ENCODE results near the gene TMEM40.

The TMEM40 gene

DNA sequence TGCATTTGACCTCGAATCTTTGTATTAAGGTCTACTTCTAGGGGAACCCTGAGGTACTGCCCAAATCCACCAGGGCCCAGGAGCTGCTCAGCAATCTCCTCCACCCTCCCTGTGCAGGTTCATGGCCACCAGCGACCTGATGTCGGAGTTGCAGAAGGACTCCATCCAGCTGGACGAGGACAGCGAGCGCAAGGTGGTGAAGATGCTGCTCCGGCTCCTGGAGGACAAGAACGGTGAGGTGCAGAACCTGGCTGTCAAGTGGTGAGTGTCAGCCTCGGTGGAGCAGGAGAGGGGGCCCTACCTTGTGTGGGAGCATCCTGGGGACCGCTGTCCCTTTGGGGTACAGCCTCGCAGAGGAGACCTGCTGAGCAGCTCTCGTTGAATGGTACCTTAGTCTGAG is 44.3 kb upstream of the TMEM40 start:
- Histone ChIP-seq H3K9me3 (ENCODE audit: control insufficient read depth, low read length) (no peaks in the 10 kb centered on the region), H3K4me1 (no peaks in the 10 kb centered on the region), H3K27ac (no peak overlapping the region), H3K4me2 (ENCODE audit: low read length) (no peak overlapping the region), H3K36me3 (ENCODE audit: control insufficient read depth, insufficient read depth, low read length) (no peaks in the 10 kb centered on the region), H3K27me3 (ENCODE audit: control insufficient read depth, insufficient read depth, low read length) (no peaks in the 10 kb centered on the region), H3K4me3 (ENCODE audit: low read depth, low read length) (no peak overlapping the region), H3K9ac (no peak overlapping the region), H3K79me2 (no peaks in the 10 kb centered on the region), H2AFZ (no peak overlapping the region)
- TF ChIP-seq, protein P1, sequence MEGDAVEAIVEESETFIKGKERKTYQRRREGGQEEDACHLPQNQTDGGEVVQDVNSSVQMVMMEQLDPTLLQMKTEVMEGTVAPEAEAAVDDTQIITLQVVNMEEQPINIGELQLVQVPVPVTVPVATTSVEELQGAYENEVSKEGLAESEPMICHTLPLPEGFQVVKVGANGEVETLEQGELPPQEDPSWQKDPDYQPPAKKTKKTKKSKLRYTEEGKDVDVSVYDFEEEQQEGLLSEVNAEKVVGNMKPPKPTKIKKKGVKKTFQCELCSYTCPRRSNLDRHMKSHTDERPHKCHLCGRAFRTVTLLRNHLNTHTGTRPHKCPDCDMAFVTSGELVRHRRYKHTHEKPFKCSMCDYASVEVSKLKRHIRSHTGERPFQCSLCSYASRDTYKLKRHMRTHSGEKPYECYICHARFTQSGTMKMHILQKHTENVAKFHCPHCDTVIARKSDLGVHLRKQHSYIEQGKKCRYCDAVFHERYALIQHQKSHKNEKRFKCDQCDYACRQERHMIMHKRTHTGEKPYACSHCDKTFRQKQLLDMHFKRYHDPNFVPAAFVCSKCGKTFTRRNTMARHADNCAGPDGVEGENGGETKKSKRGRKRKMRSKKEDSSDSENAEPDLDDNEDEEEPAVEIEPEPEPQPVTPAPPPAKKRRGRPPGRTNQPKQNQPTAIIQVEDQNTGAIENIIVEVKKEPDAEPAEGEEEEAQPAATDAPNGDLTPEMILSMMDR (IDR thresholded peaks at IDR 0.05): no peak

DNA sequence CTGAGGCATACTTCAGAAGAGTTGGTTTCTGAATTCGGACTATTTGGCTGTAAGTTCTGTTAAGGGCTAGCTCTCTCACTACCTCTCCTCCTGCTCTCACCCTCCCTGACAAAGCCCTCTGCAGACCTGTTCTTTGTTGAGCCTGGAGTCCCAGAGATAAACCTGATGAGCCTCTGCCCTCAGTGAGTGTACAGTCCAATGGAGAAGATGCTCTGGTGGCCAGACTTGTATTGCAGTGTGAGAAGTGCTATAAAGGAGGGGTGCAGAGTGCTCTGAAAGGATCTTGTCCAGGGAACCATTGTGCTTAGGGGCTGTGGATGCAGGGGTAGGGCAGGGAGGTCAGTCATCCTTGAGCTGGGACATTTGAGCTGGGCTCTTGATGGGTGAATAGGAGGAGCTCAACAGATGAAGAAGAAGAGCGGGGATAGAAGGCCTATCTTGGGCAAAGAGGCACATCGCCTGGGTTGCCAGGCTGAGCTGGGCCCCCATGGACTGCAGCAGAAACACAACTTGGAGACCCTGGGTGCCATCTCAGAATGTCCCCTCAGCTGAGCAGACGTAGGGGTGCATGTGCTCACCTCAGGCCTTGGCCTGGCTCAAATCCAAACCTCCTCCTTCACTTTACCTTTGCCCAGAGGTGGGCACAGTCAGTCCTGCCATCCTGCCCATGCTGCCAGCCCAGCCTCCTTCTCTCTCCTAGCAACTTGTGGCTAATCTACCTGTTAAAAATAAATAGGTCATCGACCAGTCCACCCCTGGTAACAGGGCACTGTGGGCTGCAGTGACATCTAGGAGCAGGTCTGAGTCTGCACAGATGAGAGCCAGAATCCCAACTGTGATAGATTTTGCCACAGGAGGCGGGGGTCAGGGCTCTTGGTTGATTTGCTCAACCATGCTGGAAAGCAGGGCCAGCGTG is 40.7 kb upstream of the TMEM40 start:
- Histone ChIP-seq H3K4me1 (peaks cover 3% of the 10 kb centered on the region), H3K27me3 (ENCODE audit: control insufficient read depth, insufficient read depth, low read length) (no peaks in the 10 kb centered on the region), H3K79me2 (no peaks in the 10 kb centered on the region), H3K36me3 (ENCODE audit: control insufficient read depth, insufficient read depth, low read length) (no peaks in the 10 kb centered on the region), H3K9me3 (ENCODE audit: control insufficient read depth, low read length) (no peaks in the 10 kb centered on the region), H3K4me3 (ENCODE audit: low read depth, low read length) (no peak overlapping the region), H3K27ac (peak overlapping the region; percentile 29), H3K9ac (no peak overlapping the region), H2AFZ (no peak overlapping the region), H3K4me2 (ENCODE audit: low read length) (no peak overlapping the region)
- TF ChIP-seq, protein P1 (IDR thresholded peaks at IDR 0.05): no peak

DNA sequence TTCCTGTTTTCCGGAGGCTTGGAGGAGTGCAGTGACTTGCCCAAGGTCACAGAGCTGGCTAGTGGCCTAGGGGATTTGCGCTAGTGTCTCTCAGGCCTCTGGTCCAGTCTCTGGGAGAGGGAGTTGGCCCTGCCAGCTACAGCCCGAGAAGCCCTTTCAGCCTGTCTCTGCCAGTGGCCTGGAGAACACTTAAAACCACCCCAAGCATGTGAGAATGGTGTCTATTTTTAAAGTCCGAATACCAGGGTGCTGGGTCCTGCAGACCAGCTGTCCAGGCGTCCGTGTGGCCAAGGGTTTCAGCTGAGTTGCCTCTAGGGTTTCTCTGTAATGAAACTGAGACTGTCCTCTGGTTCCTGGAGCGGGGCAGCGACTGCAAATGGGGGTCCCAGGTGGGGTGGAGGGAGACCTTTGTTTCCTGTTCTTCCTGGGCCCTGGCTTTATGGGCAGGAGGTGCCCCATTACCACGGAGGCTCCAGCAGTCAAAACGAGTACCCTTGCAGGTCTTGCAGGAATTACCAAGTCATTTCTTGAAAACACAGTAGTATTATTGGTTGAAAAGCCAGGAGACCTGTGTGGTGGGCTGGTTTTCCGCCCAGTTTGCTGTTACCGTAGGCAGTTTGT is 39.6 kb upstream of the TMEM40 start:
- Histone ChIP-seq H3K9me3 (ENCODE audit: control insufficient read depth, low read length) (no peaks in the 10 kb centered on the region), H3K4me1 (peaks cover 3% of the 10 kb centered on the region), H3K79me2 (no peaks in the 10 kb centered on the region), H3K4me2 (ENCODE audit: low read length) (no peak overlapping the region), H3K27me3 (ENCODE audit: control insufficient read depth, insufficient read depth, low read length) (no peaks in the 10 kb centered on the region), H3K27ac (peak overlapping the region; percentile 45), H3K9ac (no peak overlapping the region), H3K4me3 (ENCODE audit: low read depth, low read length) (no peak overlapping the region), H3K36me3 (ENCODE audit: control insufficient read depth, insufficient read depth, low read length) (no peaks in the 10 kb centered on the region), H2AFZ (no peak overlapping the region)
- TF ChIP-seq, protein P1 (IDR thresholded peaks at IDR 0.05): no peak

DNA sequence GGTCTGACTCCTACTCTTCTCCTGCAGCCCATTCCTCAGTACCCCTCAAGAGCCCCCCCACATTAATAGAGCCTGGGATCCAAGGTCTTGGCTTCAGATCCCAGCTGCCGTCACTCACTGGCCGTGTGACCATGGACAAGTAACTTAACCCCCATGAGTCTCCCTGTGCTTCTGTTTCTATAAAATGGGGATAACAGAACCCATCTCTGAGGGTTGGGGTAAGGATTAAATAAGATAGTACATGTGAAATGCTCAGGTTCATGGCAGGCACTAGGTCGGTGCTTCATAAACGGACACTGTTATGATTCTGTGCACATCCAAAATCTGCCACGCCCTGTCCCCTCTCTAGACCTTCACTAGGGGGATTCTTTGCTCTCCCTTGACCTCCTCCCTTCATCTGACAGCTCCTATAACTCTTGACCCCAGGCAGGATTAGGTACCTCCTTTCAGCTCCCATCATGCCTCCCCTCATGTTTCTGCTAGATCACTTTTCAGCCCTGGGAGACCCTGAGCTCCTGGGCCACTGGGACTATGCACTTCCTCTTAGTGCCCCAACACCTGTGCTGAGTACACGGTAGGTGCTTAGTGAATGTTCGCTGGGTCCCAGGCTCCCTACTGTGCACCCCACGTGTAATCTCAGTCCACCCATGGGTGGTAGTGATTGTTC is 39.0 kb upstream of the TMEM40 start:
- Histone ChIP-seq H3K27me3 (ENCODE audit: control insufficient read depth, insufficient read depth, low read length) (no peaks in the 10 kb centered on the region), H3K27ac (peak overlapping the region; percentile 45), H3K9ac (no peak overlapping the region), H3K4me3 (ENCODE audit: low read depth, low read length) (no peak overlapping the region), H3K9me3 (ENCODE audit: control insufficient read depth, low read length) (no peaks in the 10 kb centered on the region), H3K36me3 (ENCODE audit: control insufficient read depth, insufficient read depth, low read length) (no peaks in the 10 kb centered on the region), H2AFZ (no peak overlapping the region), H3K79me2 (no peaks in the 10 kb centered on the region), H3K4me1 (peaks cover 3% of the 10 kb centered on the region), H3K4me2 (ENCODE audit: low read length) (no peak overlapping the region)
- TF ChIP-seq, protein P1 (IDR thresholded peaks at IDR 0.05): no peak
